Hematopoietic multipotent progenitor cell treated with erythropoietin and hydrocortisone succinate and interleukin-3 and kit ligand, for 15 days (in vitro differentiated cells): ENCODE results near the gene YPEL3.
A peak's percentile ranks its signal among the peaks of the same experiment; 100 is the strongest.

Source experiments
- DNase-seq: peaks from one replicate; pipeline ENCODE4 v3.0.0-alpha.2; 2015; ENCODE audit warnings: low spot score

The YPEL3 gene

DNA sequence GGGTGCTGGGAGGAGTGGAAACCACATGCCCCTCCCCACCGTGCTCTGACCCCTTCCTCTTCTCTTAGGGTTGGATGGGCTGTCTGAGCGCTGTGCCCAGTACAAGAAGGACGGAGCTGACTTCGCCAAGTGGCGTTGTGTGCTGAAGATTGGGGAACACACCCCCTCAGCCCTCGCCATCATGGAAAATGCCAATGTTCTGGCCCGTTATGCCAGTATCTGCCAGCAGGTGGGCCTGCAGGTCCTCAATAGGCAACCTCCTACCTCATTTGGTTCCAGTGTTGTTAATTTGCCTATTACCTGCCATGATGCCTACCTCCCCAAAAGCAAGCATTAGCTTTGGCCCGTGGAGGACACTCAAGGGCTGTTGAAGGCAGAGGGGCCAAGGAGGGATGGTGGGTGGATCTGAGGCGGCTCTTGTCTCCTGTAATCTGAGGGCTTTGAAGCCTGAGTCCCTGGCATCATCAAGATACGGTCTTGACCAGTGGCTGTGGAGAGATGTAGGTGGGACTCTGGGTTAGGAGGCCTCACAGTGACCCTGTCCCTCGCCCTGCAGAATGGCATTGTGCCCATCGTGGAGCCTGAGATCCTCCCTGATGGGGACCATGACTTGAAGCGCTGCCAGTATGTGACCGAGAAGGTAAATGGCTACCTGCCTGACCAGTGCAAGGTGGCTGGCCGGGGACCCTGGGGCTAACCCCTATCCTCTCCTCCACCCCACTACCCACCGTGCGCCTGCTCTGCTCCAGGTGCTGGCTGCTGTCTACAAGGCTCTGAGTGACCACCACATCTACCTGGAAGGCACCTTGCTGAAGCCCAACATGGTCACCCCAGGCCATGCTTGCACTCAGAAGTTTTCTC, 27.0 kb downstream of the YPEL3 start:
- peak; percentile 68 for DNase-seq

DNA sequence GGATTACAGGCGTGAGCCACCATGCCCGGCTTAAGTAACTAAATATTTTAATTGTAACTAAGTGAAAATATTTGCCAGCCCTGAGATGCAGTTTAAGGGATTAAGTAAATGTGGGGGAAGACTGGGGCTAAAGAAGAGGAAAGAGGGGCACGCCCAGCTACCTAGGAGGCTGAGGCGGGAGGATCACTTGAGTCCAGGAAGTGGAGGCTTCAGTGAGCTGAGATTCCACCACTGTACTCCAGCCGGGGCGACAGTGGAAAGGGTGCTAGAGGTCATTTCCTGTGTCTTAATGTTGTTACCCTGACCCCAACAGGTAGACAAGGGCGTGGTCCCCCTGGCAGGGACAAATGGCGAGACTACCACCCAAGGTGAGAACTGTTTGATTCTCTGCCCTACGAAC, 27.7 kb downstream of the YPEL3 start:
- DNase-seq: no peak

DNA sequence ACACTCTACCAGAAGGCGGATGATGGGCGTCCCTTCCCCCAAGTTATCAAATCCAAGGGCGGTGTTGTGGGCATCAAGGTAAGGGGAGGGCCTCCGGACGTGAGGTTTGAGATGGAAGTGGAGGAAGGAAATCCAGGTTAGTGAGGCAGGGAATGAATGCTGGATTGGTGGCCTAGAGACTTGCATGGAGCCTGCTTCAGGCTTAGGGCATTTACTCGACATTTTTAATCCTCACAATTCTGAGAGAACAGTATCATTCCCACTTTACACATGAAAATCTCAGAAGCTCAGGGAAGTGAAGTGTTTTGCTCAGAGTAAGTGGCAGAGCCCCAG, 28.5 kb downstream of the YPEL3 start:
- no peak for DNase-seq

DNA sequence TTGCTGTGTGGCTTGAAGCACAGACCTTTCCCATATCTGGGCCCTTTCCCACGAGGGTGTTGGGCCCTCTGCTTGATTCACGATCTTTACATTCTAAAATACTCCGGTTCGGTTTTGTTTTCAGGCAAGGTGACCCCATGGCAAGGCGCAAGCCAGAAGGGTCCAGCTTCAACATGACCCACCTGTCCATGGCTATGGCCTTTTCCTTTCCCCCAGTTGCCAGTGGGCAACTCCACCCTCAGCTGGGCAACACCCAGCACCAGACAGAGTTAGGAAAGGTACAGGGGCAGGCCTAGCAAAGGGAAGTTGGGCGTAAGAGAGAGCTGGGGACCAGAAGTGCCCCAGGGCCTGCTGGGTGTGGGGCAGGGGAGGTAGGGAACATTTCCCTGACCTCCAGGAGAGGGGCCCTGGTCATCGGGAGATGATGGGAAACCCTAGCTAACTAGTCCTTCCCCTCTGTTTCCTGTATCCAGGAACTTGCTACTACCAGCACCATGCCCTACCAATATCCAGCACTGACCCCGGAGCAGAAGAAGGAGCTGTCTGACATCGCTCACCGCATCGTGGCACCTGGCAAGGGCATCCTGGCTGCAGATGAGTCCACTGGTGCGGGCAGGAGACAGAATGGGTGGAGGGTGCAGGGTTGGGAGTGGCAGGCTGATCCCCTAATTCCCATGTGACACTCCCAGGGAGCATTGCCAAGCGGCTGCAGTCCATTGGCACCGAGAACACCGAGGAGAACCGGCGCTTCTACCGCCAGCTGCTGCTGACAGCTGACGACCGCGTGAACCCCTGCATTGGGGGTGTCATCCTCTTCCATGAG, 29.0 kb downstream of the YPEL3 start:
- DNase-seq: no peak

DNA sequence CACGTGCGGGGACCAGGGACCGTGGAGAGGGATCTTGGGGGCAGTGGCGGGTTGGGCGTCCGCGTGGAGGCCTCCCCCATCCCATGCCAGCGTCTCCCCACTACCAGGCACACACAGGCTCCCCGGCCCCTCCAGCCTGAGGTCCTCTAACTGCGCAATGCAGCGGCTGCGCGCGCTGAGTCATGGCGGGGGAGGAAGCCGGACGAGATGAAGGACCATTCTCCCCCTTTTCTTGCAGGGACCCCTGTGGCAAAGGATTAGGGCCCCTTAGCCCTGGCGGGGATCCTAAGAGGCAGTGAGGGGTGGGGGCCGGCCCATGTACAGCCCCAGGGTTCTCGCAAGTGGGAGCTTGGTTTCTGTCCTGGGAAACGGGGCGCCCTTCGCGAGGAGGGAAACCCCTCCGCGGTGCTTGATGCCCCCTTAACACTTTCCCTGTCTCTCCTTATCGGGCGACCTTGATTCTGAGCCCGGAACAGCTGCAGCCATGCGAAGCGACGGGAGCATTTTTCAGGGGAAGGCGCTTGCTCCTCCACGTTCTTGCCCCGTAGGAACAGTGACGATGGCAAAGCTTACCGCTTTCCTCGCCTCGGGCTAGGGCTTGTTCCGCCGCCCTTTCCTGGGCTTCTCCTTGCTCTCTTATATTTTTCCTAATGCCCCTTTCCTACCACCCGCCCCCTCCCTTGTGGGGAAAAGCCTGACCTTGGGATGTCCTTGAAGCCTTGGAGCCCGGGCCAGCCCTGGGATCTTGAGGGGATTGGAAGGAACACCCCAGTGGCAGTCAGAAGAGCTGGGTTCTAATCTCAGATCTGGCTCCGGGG, 29.9 kb downstream of the YPEL3 start:
- DNase-seq: peak; percentile 51

DNA sequence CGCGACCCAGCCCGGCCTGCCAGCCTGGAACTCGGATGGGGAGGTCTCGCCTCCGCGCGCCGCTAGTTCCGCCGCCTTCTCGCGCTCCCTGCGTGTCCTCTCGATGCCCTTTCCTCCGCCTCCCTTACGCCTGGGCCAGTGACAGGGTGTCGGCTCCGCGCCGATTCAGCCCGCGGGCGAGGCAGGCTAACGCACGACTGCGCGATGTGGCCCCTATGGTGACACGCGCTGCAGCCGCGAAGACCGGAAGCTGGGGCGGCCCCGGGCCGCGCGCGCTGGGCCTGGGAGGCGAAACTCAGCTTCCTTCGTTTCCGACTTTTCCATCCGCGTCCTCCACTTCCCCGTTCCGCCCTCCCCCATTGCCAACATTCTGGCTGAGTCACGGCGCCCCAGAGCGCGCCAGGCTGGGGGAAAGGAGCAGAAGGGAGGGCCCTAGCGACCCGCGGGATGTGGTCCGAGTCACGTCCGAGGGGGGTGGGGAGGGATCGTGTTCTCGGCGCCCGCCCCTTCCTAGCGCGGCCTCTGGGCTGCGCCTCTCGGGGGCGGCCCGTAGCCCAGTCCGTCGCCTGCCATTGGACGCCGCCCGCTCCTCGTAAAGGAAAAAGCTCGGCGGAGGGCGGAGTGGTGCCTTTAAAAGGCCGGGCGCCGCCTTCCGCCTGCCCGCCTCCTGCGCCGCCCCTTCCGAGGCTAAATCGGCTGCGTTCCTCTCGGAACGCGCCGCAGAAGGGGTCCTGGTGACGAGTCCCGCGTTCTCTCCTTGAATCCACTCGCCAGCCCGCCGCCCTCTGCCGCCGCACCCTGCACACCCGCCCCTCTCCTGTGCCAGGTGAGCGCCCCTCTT, 30.7 kb downstream of the YPEL3 start, which contains the start of gene ALDOA:
Gene ALDOA (plus strand): TSS at position 659 of the 841 bp plus-strand sequence. CDS start 1,138 bp downstream, outside the sequence.
- peak; percentile 93 for DNase-seq

DNA sequence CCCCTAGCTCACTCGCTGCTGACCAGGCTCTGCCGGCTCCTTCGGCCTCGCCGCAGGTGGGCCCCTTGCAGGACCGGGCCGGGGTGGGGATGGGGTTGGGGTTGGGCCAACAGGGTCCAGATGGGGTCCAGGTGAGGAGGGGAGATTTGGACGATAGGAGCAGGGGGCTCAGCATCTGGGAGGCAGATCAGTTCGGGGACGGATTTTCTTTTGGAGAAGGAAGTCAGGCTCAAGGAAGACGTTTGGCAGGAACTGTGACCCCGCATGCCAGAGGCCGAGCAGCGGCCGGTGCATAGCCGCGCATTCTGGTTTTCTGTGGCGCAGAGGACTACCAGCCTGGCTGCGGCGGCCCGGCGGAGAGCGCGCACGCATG, 31.3 kb downstream of the YPEL3 start:
- no peak for DNase-seq

DNA sequence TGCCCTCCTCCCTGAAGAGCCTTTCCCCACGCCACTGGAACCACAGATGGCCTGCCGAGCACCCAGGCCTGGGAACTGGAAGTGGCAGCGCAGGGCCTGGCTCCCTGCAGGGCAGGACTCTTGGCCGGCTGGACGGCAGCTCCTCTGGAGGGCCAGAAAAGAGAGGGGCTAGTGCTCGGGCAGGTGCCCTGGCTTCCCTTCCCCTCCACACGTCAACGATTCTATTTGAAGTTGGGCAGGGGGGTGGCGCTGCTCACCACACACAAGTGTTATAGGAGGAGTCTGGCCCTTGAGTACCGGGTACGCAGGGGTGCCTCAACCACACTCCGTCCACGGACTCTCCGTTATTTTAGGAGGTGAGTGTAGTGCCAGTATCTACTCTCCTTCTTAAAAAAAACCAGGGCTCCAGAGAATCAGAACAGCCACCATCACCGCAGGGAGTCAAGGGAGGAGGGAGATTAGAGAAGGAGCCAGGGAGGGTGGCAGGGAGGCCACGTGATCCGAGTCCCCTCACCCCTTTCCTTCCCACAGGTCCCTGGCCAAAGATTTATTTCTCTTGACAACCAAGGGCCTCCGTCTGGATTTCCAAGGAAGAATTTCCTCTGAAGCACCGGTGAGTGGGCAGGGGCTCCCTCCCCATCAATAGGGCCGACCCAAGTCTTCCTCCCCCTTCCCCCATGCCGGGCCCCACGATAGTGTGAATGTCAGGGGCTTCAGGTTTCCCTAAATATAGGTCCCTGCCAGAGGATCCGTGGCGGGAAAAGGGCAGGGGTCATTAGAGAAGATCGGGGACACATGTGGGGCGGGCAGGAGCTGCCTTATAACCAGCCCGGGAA, 31.9 kb downstream of the YPEL3 start:
- peak; percentile 40 for DNase-seq

DNA sequence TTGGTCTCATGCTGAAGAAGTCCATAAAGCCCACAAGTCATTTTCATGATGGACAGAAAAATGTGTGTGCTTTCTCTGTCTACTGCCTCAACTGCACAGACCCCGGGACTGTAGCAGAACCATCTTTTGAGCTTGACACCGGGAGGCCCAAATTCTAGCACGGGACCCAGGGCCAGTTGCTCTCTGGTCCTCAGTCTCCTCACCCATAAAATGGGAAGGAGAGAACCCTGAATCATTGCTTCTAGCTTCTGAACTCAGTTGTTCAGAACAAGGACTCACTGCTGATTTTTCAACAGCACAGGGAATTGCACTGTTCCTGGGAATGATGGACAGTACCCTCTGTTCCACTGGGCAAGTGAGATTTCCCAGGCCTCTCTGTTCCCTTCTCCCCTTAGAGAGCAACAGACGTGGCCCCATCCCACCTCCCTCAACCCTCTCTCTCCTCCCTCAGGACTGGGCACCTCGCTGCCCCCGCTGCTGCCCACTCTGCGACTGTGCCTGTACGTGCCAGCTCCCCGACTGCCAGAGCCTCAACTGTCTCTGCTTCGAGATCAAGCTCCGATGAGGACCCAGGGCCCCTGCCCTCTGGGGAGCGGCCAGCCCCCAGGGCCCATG, 32.6 kb downstream of the YPEL3 start:
- no peak for DNase-seq

DNA sequence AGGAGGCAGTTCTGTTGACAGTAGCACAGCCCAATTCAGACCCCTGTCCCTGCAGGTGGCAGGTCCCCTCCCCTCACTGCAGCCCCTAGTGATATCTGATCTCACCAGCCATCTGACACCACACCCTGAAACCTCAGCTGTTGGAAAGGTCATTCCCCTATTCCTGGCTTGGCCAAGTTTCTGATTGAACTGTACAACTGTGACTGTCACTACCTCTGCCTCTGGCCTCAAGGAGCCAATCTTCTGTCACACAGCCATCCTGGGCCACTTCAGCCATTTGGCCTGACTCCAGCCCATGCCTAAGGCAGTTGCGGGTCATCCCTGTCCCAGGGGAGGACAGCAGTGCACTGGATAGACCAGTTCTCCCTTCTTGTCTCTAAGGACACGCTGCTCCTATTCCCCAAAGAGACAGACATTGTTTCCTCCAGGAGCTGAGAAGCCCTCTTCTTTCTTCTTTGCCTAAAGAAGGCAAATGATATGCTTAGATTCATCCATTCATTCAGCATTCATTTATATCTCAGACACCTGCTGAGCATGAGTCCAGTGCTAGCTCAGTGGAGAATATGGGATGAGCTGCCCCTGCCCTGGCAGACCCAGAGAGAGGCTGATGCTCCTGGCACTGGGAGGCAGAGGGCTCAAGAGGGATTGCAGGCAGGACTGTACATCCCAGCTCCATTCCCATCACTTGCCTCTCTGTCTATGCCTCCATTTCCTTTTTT, 35.0 kb downstream of the YPEL3 start:
- no peak for DNase-seq

DNA sequence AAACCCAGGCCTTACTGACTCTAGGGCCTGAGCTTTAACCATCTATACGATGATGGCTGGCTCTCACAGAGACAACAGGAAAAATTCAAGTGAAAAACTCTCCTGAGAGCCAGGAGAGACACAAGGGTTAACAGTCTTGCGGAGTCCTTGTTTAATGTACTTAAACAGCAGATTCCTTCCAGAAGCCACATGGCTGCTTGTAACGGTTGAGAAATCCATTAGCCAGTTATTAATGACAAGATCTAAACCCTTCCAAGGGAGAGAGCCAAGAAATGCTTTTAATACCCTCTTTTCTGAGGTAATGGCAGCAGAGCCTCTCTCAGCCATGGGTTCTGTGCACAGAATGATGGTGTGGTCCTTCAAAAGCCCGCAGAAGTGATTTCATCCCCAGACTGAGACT, 35.7 kb downstream of the YPEL3 start:
- no peak for DNase-seq

DNA sequence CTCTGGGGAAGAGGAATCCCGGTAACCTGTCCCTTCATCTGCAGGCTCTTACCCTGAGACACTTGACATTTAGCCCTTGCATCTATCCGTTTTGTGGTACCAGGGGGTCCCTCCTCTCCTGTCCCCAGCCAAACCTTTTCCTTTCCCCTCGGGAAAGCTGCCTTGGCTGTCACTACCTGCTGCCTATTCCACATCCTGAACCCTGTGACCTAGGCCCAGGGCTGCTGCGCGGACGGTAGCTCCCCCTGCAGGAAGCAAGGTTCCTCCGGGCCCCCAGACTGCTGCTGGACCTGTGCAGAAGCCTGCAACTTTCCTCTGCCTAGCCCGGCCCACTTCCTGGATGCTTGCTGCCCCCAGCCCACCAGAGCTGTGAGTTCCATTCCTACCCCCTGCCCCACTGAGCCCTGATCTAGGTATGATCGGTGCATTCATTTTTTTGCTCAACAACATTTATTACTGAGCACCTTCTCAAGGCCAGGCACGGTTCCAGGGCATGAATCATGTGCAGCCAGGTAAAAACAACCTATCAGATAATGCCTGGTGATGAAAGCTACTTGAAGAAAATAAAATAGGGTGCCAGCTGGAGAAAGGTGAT, 41.0 kb downstream of the YPEL3 start:
- DNase-seq: peak; percentile 43

DNA sequence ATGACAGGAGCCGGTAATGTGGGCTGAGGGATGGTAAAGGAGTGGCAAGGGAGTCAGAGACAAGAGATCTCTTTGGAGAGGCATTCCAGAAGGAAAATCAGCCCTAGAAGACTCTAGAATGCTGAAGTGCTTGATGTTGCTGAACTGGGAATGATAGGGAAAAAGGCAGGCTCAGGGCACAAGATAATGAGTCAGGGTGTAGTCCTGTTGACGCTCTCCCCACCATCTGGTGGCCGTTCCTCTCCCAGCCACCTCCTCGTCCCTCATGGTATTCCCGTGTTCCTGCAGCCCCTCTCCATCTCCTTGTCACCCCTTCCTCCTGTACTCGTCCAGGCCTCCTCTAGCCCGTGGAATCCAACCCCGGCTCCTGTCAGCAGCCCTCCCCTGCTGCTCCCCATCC, 41.6 kb downstream of the YPEL3 start:
- DNase-seq: no peak

DNA sequence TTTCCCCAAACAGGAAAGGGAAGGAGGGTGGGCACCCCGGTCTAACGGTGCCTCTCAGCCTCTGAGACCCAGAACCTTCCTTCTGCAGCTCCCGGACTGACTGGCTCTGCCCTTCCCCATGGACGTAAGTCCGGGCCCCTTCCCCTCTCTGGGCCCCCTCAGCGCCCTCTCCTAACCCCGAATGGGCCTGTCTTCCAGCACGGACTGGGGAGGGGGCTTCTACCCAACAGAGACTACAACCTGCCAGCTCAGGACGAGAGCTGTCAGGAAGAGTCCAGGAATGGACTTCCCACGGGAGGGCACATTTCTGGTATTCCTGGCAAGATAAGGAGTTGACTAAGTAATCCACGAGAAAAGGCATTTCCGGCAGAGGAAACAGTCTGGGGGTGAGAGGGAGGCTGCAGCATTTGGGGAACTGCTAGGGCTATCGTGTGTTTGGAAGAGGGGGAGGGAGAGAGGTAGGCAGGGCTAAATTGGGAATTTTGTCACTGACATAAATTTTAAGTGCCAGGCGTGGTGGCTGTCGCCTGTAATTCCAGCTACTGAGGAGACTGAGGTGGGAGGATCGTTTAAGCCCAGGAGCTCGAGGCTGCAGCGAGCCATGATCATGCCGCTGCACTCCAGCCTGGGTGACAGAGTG, 42.5 kb downstream of the YPEL3 start:
- no peak for DNase-seq

DNA sequence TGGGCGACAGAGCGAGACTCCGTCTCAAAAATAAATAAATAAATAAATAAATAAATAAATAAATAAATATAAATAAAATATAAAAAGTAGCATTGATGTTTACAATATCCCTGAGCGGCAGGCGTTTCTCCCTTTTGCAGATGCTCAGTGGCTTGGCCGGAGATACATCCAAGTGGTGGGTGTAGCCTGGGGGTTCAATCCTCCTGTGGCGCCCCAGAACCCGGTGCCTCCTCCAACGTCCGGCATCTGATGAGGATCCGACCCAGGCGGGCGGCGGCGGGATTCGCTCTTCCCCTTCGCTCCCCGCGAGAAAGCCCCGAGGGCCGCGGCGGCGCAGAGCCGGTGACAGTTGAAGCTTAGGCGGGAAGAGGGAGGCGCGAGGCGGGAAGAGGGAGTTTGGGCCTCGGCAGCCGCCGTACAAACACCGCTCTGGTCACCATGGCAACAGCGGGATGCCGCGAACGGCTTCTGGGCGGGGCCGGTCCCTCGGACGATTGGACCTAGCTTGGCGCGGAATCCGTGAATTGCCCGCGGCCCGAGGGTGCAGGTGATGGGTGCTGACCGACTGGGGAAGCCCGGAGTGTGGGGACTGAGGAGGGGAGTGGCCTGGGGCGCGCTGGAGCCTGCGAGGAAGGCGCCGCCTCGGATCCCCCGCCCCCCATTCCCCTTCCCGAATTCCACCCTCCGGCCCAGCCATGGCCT, 43.2 kb downstream of the YPEL3 start:
- DNase-seq: peak; percentile 89

DNA sequence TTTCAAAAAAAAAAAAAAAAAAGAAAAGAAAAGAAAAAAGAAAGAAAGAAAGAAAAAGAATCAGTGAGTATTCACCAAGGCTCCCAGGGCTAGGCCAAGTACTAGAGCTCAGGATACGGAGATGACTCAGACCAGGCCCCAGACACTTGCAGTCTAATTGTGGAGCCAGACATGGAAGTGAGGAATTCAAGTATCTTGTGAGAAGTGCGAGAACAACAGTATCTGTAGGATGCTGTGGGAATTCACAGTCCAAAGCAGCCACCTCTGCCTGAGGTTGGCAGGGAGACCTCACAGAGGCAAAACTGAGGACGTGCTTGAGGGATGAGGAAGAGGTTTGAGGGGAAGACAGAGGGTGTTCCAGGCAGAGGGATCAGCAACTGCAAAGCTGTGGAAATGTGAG, 44.5 kb downstream of the YPEL3 start:
- DNase-seq: no peak

DNA sequence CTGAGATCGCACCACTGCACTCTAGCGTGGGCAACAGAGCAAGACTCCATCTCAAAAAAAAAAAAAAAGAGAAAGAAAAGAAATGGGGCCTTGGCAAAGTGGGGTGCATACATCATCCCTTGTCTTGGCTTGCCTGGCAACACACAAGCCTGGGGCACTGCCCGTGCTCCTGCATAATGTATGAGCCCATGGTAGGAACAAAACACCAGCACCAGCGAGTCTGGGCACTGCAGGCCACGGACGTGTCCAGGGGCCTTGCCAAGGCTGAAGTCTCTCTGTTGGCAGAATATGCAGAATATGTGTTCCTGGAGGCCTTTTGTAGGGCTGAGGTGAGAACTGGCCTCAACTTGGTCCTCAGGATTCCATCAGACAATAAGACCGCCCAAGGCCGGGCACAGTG, 46.1 kb downstream of the YPEL3 start:
- DNase-seq: no peak

DNA sequence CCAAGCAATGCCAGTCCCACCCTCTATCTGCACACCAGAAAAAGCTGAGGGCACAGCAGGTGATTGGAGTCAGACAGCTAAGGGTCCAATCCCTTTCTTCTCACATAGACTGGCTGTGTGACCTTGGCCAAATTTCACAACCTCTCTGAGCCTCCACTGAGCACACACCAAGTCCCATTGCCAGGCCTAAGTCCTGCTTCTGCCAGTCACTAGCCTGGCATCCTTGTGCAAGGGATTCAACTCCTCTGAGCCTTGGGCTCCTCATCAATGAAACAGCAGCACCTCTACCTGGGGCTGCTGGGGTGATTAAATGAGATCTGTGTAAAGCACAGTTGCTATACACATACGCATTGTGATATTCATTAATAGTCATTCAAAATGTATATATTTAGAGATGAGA, 49.4 kb downstream of the YPEL3 start:
- DNase-seq: no peak
